IMR-90 (cell line): Measurements from ENCODE around the gene CNPY1. TPM values are rescaled to one million over a fixed set of nuclear protein-coding genes. Genes with fewer than 3 reads are reported as not detected.

Source experiments
- ATAC-seq: fragments of 200-7000 bp; cut with Tn5 transposase; 2 replicates; pipeline ENCODE4 v1.9.1; 2020; ENCODE audit warnings: low read depth, mild to moderate bottlenecking, moderate library complexity
- BruUV-seq: library from RNA; stranded (reverse); fragments of 400-500 nt; replicated peaks from 2 replicates; lab custom pipeline; 2021; lab: Mats Ljungman, UMichigan
- CTCF ChIA-PET: fragments of 300-600 bp; formaldehyde crosslinking; extraction: SDS; loops from one replicate; lab custom pipeline; 2021; ENCODE audit warnings: antibody characterized with exemption; lab: Yijun Ruan, JAX
- POLR2A ChIA-PET: fragments of 300-600 bp; sonication (Branson Sonifier 250); formaldehyde crosslinking; loops from one replicate; lab custom pipeline; 2022; ENCODE audit warnings: antibody characterized with exemption; ENCODE audit not compliant: unreplicated experiment; lab: Charles Lee
- DNase-seq: peaks from one replicate; pipeline ENCODE4 v3.0.0; 2013
- H2AFZ ChIP-seq: replicated peaks from 2 replicates; pipeline ENCODE3; 2013; ENCODE audit warnings: low read length, mild to moderate bottlenecking; ENCODE audit not compliant: poor library complexity
- H2AK5ac ChIP-seq: 2 replicates; pipeline ENCODE4 v1.6.1; 2013; ENCODE audit warnings: low read depth, low read length, inconsistent platforms
- H2AK9ac ChIP-seq: replicated peaks from 2 replicates; pipeline ENCODE3; 2013; ENCODE audit warnings: mild to moderate bottlenecking, low read depth, low read length, moderate library complexity; ENCODE audit not compliant: poor library complexity
- H2BK120ac ChIP-seq: 2 replicates; pipeline ENCODE4 v1.6.1; 2013; ENCODE audit warnings: low read depth, low read length, inconsistent platforms
- H2BK15ac ChIP-seq: 3 replicates; pipeline ENCODE4 v1.6.1; 2013; ENCODE audit warnings: low read depth, low read length, inconsistent platforms
- H2BK20ac ChIP-seq: 2 replicates; pipeline ENCODE4 v1.6.1; 2013; ENCODE audit warnings: low read depth, mild to moderate bottlenecking, inconsistent platforms, low read length, moderate library complexity
- H2BK5ac ChIP-seq: 2 replicates; pipeline ENCODE4 v1.6.1; 2013; ENCODE audit warnings: mild to moderate bottlenecking, low read depth, low read length, inconsistent platforms; ENCODE audit not compliant: poor library complexity, severe bottlenecking
- H3K14ac ChIP-seq: replicated peaks from 2 replicates; pipeline ENCODE4 v1.6.1; 2013; ENCODE audit warnings: low read depth, low read length, inconsistent platforms
- H3K18ac ChIP-seq: 2 replicates; pipeline ENCODE4 v1.6.1; 2013; ENCODE audit warnings: low read depth, low read length, control low read depth
- H3K23ac ChIP-seq: 2 replicates; pipeline ENCODE4 v1.6.1; 2013; ENCODE audit warnings: low read depth, low read length, inconsistent platforms
- H3K27ac ChIP-seq: 2 replicates; pipeline ENCODE4 v1.5.1; 2013; ENCODE audit warnings: mild to moderate bottlenecking, control low read depth, low read length; ENCODE audit not compliant: insufficient read depth
- H3K27me3 ChIP-seq: 2 replicates; pipeline ENCODE4 v1.6.1; 2013; ENCODE audit warnings: low read length; ENCODE audit not compliant: control insufficient read depth, insufficient read depth
- H3K36me3 ChIP-seq: 2 replicates; pipeline ENCODE4 v1.6.1; 2013; ENCODE audit warnings: low read length, mixed read lengths; ENCODE audit not compliant: control insufficient read depth, insufficient read depth
- H3K4ac ChIP-seq: 2 replicates; pipeline ENCODE4 v1.6.1; 2013; ENCODE audit warnings: low read depth, low read length, inconsistent platforms
- H3K4me1 ChIP-seq: 2 replicates; pipeline ENCODE4 v1.6.1; 2013; ENCODE audit warnings: low read length, mixed read lengths; ENCODE audit not compliant: control insufficient read depth, insufficient read depth
- H3K4me2 ChIP-seq: 2 replicates; pipeline ENCODE4 v1.6.1; 2013; ENCODE audit warnings: low read depth, mild to moderate bottlenecking, control low read depth, low read length, moderate library complexity
- H3K4me3 ChIP-seq: 2 replicates; pipeline ENCODE4 v1.5.1; 2013; ENCODE audit warnings: low read depth, mild to moderate bottlenecking, control low read depth, low read length, moderate library complexity; ENCODE audit not compliant: insufficient read depth
- H3K56ac ChIP-seq: 2 replicates; pipeline ENCODE4 v1.6.1; 2013; ENCODE audit warnings: low read length, inconsistent platforms; ENCODE audit not compliant: insufficient read depth; ENCODE audit errors: extremely low read depth
- H3K79me1 ChIP-seq, 2 experiments: 2 replicates each; pipeline ENCODE4 v1.6.1; 2013; ENCODE audit warnings: low read length in 2 of 2, inconsistent platforms in 1 of 2, low read depth in 1 of 2
- H3K9ac ChIP-seq: 2 replicates; pipeline ENCODE4 v1.6.1; 2013; ENCODE audit warnings: low read depth, low read length, control low read depth
- H3K9me1 ChIP-seq: 2 replicates; pipeline ENCODE4 v1.6.1; 2013; ENCODE audit warnings: low read length, inconsistent platforms; ENCODE audit not compliant: insufficient read depth
- H3K9me3 ChIP-seq: 2 replicates; pipeline ENCODE4 v1.6.1; 2013; ENCODE audit warnings: low read length; ENCODE audit not compliant: control insufficient read depth, insufficient read depth
- H4K20me1 ChIP-seq: 2 replicates; pipeline ENCODE4 v1.6.1; 2013; ENCODE audit warnings: low read length, inconsistent platforms; ENCODE audit not compliant: insufficient read depth
- H4K5ac ChIP-seq: 2 replicates; pipeline ENCODE4 v1.6.1; 2013; ENCODE audit warnings: mild to moderate bottlenecking, low read depth, low read length, control low read depth
- H4K8ac ChIP-seq, 2 experiments: 2 replicates each; pipeline ENCODE4 v1.6.1; 2013; ENCODE audit warnings: low read depth in 2 of 2, low read length in 2 of 2, control low read depth in 1 of 2, inconsistent platforms in 1 of 2
- H4K91ac ChIP-seq: 2 replicates; pipeline ENCODE4 v1.6.1; 2013; ENCODE audit warnings: low read depth, low read length, inconsistent platforms; ENCODE audit not compliant: insufficient read depth
- BHLHE40 ChIP-seq: fragments of 150-350 bp; IDR thresholded peaks from 2 replicates; pipeline ENCODE4 v1.6.1; 2016; ENCODE audit warnings: mild to moderate bottlenecking, low read depth, low read length
- SMC3 ChIP-seq: fragments of 150-350 bp; IDR thresholded peaks from 2 replicates; pipeline ENCODE4 v1.6.1; 2016; ENCODE audit warnings: low read depth, mild to moderate bottlenecking, antibody characterized with exemption, low read length, moderate library complexity
- USF2 ChIP-seq: fragments of 150-350 bp; IDR thresholded peaks from 2 replicates; pipeline ENCODE4 v1.6.1; 2017; ENCODE audit warnings: mild to moderate bottlenecking, antibody characterized with exemption, low read length, low read depth
- WGBS, 2 experiments: methylation state at CpG; one replicate each; pipeline versions ENCODE4 v1.1.5 to v1.1.7; 2013; ENCODE audit warnings: missing lambda C conversion rate in 2 of 2; ENCODE audit not compliant: insufficient read length in 1 of 2; ENCODE audit errors: extremely low coverage in 2 of 2; 5-methylcytosine and 5-hydroxymethylcytosine counted together
- dilution Hi-C: fragments of 300-500 bp; cut with HindIII; formaldehyde crosslinking; loops from one replicate; pipeline ENCODE4 v1.14.3; 2018; ENCODE audit warnings: low sequenced_read_pairs; ENCODE audit not compliant: unreplicated experiment
- in situ Hi-C: fragments of 300-500 bp; cut with MboI; formaldehyde crosslinking; loops from 3 replicates; pipeline ENCODE4 v1.14.3; 2019; ENCODE audit warnings: low sequenced_read_pairs, inconsistent platforms, mixed read lengths
- intact Hi-C: fragments of 100-400 bp; cut with micrococcal nuclease; formaldehyde crosslinking; loops from 2 replicates; pipeline ENCODE4 v1.10.0; 2022
- polyA plus RNA-seq, 3 experiments: library from polyadenylated mRNA; depleted of rRNA; stranded (reverse); fragments of >200 nt; gene quantifications; 2 replicates each; pipeline ENCODE4 v1.2.3, GENCODE V29; 2012; ENCODE audit warnings: low replicate concordance in 1 of 3
- total RNA-seq: library from RNA; depleted of rRNA; stranded (reverse); fragments of >200 nt; gene quantifications from 2 replicates; pipeline ENCODE4 v1.2.3, GENCODE V29; 2012

Gene CNPY1
- total and polyA plus RNA-seq, 2 of the 4 experiments (the other 2 are of a cell fraction): not detected

- no peak overlapping the region for H3K56ac ChIP-seq
- BruUV-seq: no TSS peak
- no peak overlapping the region for H2BK5ac ChIP-seq
- peak overlapping the region; percentile 84 for H2AFZ ChIP-seq
- H2BK15ac ChIP-seq: no peak overlapping the region
- H3K14ac ChIP-seq: no peak overlapping the region
- no peaks in the 10 kb centered on the region; the same call in 1 of the 2 replicates for H3K9me1 ChIP-seq
- TF ChIP-seq USF2: peak; percentile 94
- TF ChIP-seq BHLHE40: peak; percentile 31; the same call in 1 of the 2 replicates
- TF ChIP-seq SMC3: no peak
- H3K23ac ChIP-seq: no peak overlapping the region
- no peak overlapping the region for H2AK5ac ChIP-seq
- H3K4ac ChIP-seq: no peak overlapping the region
- ChIA-PET CTCF (no interaction called here), POLR2A (no interaction called here)
- in situ Hi-C loops (no loop called here), dilution Hi-C loops (no loop called here), intact Hi-C loops (loop anchor here (10.0 kb wide), 2 partner anchors 82 to 162 kb away; partner anchors contain the start of gene INSIG1)
- H3K4me3 ChIP-seq: peak overlapping the region; percentile 34
- H4K8ac ChIP-seq: no peak overlapping the region
- H2AK9ac ChIP-seq: no peak overlapping the region
- H3K4me2 ChIP-seq: peak overlapping the region; percentile 48
- H4K91ac ChIP-seq: no peak overlapping the region
- H3K79me1 ChIP-seq: no peaks in the 10 kb centered on the region
- H4K5ac ChIP-seq: no peak overlapping the region
- ATAC-seq (peak; percentile 69), DNase-seq (peak; percentile 31)
- 2% methylated on average over 30 of the region's 69 CpGs; no CpG with 5 or more reads in 1 of the 2 experiments for WGBS, 2 experiments
- H3K36me3 ChIP-seq: no peaks in the 10 kb centered on the region
- no peak overlapping the region for H3K18ac ChIP-seq
- no peaks in the 10 kb centered on the region for H3K4me1 ChIP-seq
- no peaks in the 10 kb centered on the region for H4K20me1 ChIP-seq
- H2BK120ac ChIP-seq: no peak overlapping the region
- peaks cover 90% of the 10 kb centered on the region for H3K27me3 ChIP-seq
- no peak overlapping the region for H2BK20ac ChIP-seq
- H3K9me3 ChIP-seq: peaks cover 7% of the 10 kb centered on the region; the same call in 1 of the 2 replicates
- H3K27ac ChIP-seq: no peak overlapping the region
- H3K9ac ChIP-seq: no peak overlapping the region
These were observed 89.4 kb downstream of the CNPY1 start for GRCh38 chr7:155456738-155457543.
